PC-3 (cell line): ENCODE data around the gene NRSN1.

Source experiments
- EZH2 ChIP-seq: fragments of 300-600 bp; sonication (generic); IDR thresholded peaks from one replicate; pipeline ENCODE4 v1.6.1; 2017; ENCODE audit warnings: antibody characterized with exemption, mild to moderate bottlenecking, low read length; ENCODE audit not compliant: unreplicated experiment
- EZH2phosphoT487 ChIP-seq: fragments of 300-600 bp; sonication (generic); IDR thresholded peaks from 2 replicates; pipeline ENCODE4 v1.6.1; 2018; ENCODE audit warnings: mild to moderate bottlenecking, antibody characterized with exemption, low read length, borderline replicate concordance
- TF ChIP-seq, protein P1 (sequence below): fragments of 300-600 bp; sonication (generic); conservative IDR thresholded peaks from 2 replicates; pipeline ENCODE4 v1.5.1; 2017; ENCODE audit warnings: antibody characterized with exemption, low read depth, mild to moderate bottlenecking, low read length

DNA sequence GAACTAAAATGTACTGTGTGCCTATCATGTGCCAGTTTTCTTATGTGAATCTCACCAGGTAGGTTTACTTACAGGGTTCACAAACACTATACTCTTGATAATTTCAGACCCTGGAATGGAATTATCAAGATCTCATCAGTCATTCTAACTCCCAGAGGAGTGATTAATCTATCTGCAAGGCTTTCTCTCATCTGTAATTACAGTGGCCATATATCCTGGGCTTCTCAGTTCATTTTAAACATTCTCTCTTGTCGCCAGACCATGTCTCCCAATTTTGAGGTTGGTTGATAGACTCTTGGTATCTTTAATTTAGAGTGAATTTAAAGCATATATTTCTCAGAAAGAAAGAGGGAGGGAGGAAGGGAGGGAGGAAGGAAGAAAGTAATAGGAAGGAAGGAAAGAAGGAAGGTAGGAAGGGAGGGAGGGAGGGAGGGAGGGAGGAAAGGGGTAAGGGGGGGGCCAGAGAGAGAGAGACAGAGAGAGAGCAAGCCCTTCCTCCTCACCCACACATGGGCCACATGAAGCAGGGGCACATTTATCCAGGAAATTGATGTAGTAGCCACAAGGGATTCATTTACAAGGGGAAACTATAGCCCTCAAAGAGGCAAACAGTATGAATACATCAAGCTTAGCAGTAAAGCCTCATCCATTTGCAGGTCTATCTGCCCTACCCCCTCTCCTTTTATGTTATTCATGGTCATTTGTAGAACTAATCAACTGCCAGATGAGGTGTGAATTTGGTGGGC lies 25.8 kb upstream of the NRSN1 start:
- TF ChIP-seq, protein P1, sequence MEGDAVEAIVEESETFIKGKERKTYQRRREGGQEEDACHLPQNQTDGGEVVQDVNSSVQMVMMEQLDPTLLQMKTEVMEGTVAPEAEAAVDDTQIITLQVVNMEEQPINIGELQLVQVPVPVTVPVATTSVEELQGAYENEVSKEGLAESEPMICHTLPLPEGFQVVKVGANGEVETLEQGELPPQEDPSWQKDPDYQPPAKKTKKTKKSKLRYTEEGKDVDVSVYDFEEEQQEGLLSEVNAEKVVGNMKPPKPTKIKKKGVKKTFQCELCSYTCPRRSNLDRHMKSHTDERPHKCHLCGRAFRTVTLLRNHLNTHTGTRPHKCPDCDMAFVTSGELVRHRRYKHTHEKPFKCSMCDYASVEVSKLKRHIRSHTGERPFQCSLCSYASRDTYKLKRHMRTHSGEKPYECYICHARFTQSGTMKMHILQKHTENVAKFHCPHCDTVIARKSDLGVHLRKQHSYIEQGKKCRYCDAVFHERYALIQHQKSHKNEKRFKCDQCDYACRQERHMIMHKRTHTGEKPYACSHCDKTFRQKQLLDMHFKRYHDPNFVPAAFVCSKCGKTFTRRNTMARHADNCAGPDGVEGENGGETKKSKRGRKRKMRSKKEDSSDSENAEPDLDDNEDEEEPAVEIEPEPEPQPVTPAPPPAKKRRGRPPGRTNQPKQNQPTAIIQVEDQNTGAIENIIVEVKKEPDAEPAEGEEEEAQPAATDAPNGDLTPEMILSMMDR = no peak
- TF ChIP-seq EZH2phosphoT487 = no peak
- TF ChIP-seq EZH2 = no peak
